Myometrial cell (primary cell): Measurements from ENCODE around the gene SIVA1. TPM values are rescaled to one million over a fixed set of nuclear protein-coding genes. Genes with fewer than 3 reads are reported as not detected.

Experiments used
- total RNA-seq: library from RNA; depleted of rRNA; stranded (reverse); fragments of >200 nt; gene quantifications from 2 replicates; pipeline ENCODE4 v1.2.3, GENCODE V29; 2015

Gene SIVA1, protein sequence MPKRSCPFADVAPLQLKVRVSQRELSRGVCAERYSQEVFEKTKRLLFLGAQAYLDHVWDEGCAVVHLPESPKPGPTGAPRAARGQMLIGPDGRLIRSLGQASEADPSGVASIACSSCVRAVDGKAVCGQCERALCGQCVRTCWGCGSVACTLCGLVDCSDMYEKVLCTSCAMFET
- 145 and 384 TPM in 2 replicates for total RNA-seq

DNA sequence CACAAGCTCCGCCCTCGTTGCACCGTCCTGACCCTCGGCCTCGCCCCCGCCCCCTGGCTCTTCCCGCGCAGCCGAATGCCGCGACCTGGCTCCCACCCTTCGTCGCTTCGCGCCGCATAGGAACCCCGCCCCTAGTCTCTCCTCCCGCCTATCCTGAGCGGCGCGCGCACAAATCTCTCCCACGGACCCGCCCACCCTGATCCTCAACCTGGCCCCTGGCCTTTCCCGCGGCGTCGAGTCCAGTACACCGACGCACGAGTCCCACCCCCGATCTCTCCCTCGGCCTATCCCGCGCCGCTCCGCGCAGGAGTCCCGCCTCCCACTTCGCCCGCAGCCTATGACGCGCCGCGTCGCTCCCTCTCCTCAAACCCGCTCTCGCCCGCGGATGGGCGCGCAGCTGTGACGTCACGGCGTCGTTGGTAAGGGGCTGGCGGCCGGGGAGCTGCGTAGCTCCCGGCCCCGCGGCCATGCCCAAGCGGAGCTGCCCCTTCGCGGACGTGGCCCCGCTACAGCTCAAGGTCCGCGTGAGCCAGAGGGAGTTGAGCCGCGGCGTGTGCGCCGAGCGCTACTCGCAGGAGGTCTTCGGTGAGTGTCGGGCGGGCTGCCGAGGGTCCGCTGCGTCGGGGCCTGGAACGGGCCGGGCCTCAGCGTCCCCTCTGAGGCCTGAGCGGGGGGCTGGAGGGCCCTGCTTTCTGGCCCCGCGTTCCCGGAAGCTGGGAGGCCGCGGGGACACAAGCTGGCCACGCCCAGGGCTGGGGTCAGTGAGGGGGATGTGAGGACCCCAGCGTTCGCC is at the start of gene SIVA1:
Gene SIVA1, plus strand, starts transcription at position 413 of the 793 bp plus-strand sequence. Its CDS starts 55 bp downstream, at position 468.

DNA sequence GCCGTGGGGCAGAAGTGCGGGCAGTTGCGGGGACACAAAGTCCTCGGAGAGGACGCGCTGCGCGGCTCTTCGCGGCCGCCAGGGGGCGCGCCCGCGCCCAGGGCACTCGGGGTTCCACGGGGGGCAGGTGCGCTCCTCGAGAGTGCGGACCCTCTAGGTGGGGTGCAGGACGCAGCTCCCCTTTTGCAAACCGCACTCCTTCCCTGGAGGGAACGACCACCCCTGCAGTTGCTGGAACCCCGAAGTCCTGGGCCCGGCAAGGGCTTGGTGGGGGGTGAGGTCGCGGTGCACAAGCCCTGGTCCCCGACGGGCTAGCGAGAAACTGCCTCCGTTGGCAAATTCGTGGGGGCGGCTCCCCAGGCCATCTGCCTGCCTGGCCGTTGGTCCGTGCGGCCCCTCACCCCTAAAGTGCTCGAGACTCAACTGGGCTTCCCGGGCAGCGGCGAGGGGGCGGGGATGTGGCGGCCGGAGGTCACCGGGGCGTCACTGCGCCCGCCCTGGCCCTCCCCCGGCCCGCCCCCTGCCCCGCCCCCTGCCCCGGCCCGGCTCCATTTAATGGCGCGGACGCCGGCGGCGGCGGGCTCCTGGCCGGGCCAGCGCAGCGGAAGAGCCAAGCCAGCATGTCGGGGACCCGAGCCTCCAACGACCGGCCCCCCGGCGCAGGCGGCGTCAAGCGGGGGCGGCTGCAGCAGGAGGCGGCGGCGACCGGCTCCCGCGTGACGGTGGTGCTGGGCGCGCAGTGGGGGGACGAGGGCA is 29.1 kb upstream of the SIVA1 start, which contains the start of gene ADSS1:
Gene ADSS1, plus strand, starts transcription at position 579 of the 756 bp plus-strand sequence. Its CDS starts 42 bp downstream, at position 621.

DNA sequence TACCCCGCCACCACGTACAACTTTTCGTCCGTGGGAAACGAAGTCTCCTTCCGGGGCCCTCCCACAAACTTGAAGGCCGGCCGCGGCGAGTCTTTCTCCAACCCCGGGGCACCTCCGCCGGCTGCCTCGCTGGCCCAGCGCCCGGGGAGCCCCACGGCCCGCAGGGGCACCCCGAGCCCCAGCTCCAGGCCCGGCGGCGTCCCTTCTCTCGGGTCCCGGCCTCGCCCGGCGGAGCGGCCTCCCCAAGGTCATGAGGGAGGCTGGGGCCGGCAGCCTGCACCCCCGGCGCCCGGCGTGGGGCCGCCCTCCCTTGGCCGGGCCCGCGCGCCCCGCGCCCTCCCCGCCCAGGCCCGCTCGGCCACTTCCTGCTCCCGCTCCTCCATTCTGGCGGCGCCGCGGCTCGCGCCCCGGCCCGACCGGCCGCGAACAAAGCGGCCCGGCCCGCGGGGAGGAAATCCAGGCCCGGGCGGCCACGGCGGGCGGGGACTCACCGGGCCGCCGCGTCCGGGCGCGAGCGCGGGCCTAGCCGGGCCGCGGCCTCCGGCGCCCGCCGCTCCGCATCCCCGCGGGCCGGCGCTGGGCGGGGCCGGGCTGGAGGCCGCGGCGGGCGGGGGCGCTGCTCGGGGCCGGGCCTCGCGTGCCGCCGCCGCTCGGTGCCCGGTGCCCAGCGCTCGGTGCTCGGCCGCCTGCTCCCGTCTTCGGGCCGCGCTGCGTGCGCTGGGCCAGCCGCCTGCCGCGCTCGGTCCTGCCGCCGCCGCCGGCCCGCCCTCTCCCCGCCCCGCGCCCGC is 42.2 kb downstream of the SIVA1 start, which contains the start of gene AKT1:
Gene AKT1, minus strand, starts transcription at position 756 of the 788 bp plus-strand sequence. CDS start 3,105 bp downstream, outside the sequence.

DNA sequence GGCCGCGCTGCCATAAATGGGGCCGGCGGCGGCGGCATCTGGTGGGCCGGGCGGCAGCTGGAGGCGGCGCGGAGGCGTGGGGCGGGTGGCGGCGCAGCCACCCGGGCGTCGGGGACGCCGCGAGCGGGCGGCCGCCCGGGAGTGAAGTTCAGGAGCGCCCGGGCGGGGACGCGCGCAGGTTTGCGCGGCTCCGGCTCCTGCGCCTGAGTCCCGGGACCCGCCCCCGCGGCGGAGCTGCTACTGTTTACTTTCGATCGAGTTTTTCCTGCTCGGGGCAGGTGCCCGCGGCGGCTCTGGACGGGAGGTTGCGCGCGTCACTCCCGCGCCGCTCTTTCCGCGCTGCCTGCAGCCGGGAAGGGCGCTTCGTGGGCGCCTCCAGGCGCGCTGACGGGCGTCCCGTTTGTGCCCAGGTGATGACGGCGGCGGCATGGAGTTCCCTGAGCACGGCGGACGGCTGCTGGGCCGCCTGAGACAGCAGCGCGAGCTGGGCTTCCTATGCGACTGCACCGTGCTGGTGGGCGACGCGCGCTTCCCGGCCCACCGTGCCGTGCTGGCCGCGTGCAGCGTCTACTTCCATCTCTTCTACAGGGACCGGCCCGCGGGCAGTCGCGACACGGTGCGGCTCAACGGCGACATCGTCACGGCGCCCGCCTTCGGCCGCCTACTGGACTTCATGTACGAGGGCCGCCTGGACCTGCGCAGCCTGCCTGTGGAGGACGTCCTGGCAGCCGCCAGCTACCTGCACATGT is 48.0 kb downstream of the SIVA1 start, which contains the start of gene ZBTB42:
Gene ZBTB42, plus strand, starts transcription at position 331 of the 749 bp plus-strand sequence. Its CDS starts 97 bp downstream, at position 428.

Other genes with a start within 250 kb of the SIVA1 start
- gene C14orf180, start 173.4 kb upstream of the SIVA1 start, total RNA-seq: not detected in 2 replicates
- gene TMEM179, start 148.4 kb upstream of the SIVA1 start, total RNA-seq: 0.35 TPM in 1 of 2 replicates, not detected in the other
- gene INF2, start 63.5 kb upstream of the SIVA1 start, total RNA-seq: 50.9 and 69.5 TPM in 2 replicates
- gene ADSS1, start 28.9 kb upstream of the SIVA1 start, total RNA-seq: 0.35 and 0.58 TPM in 2 replicates
- gene AKT1, start 42.6 kb downstream of the SIVA1 start, total RNA-seq: 160 and 169 TPM in 2 replicates
- 1.6 and 2.3 TPM in 2 replicates for gene ZBTB42, start 48.0 kb downstream of the SIVA1 start, total RNA-seq
- 19.6 and 21.4 TPM in 2 replicates for gene CEP170B, start 112.1 kb downstream of the SIVA1 start, total RNA-seq
- gene PLD4, start 171.7 kb downstream of the SIVA1 start, total RNA-seq: not detected in 2 replicates
- 22.5 and 26.1 TPM in 2 replicates for gene AHNAK2, start 225.2 kb downstream of the SIVA1 start, total RNA-seq
- gene CLBA1, start 232.6 kb downstream of the SIVA1 start, total RNA-seq: 5.2 and 8.3 TPM in 2 replicates